ENCODE measurements around the gene AGBL1. TPM values are rescaled to one million over a fixed set of nuclear protein-coding genes. Genes with fewer than 3 reads are reported as not detected.

The AGBL1 gene
- polyA plus RNA-seq, 1 experiment: not detected

GRCh38 chr15:86839502-86839901 is 759.8 kb downstream of the AGBL1 start:
- CTCF ChIA-PET: no interaction called here
- TF ChIP-seq CTCF (IDR thresholded peaks at IDR 0.05; ENCODE audit: low read depth, low read length): no peak
- H3K27ac ChIP-seq (ENCODE audit: low read depth, low read length): no peak overlapping the region
- POLR2A ChIA-PET: no interaction called here
- peaks cover 4% of the 10 kb centered on the region; the same call in 1 of the 2 replicates for H3K9me3 ChIP-seq (ENCODE audit: control insufficient read depth, insufficient read depth, low read length)
- no peak for DNase-seq (ENCODE audit: low read depth, low spot score)
- no peak overlapping the region for H3K4me3 ChIP-seq (ENCODE audit: low read depth, low read length)
- H3K27me3 ChIP-seq (ENCODE audit: control insufficient read depth, insufficient read depth, low read length): no peaks in the 10 kb centered on the region

DNA sequence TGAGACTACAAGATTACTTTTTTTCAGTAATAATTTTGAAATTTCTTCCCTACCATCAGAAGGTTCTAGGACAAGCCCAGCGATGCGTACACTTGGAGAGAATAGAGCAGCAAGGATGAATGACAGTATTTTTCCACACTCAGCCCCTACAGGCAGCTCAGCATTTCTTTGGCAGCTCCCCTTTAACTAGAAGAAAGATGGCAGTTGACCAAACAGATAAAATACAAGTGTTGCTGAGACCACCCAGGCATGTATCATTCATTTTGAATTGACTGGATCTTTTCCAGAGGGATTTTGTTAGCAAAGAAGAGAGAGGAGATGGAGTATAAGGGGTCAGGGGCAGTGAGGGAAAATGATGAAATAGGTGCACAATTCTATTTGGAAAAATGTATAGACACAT is 761.3 kb downstream of the AGBL1 start:
- no peak overlapping the region for H3K4me3 ChIP-seq (ENCODE audit: low read depth, low read length)
- CTCF ChIA-PET: interaction anchor here (0.6 kb wide), 1 partner anchor 54 kb away, joined by 3 read pairs; no protein-coding TSS in a partner anchor
- POLR2A ChIA-PET: no interaction called here

GRCh38 chr15:86842199-86842598 is 762.5 kb downstream of the AGBL1 start:
- CTCF ChIA-PET: no interaction called here
- DNase-seq (ENCODE audit: low read depth, low spot score): no peak

More for the DNA sequence above, 761.3 kb downstream of the AGBL1 start:
- Histone ChIP-seq H3K9me3 (ENCODE audit: control insufficient read depth, insufficient read depth, low read length) (peaks cover 4% of the 10 kb centered on the region; the same call in 1 of the 2 replicates), H3K27me3 (ENCODE audit: control insufficient read depth, insufficient read depth, low read length) (no peaks in the 10 kb centered on the region), H3K27ac (ENCODE audit: low read depth, low read length) (no peak overlapping the region)
- no peak for DNase-seq (ENCODE audit: low read depth, low spot score)
- no peak for TF ChIP-seq CTCF (IDR thresholded peaks at IDR 0.05; ENCODE audit: low read depth, low read length)

GRCh38 chr15:86846036-86846435 is 766.4 kb downstream of the AGBL1 start:
- no peaks in the 10 kb centered on the region; the same call in 1 of the 2 replicates for H3K9me3 ChIP-seq (ENCODE audit: control insufficient read depth, insufficient read depth, low read length)
- TF ChIP-seq CTCF (IDR thresholded peaks at IDR 0.05; ENCODE audit: low read depth, low read length): no peak
- POLR2A ChIA-PET: no interaction called here

More at GRCh38 chr15:86842199-86842598, 762.5 kb downstream of the AGBL1 start:
- H3K4me3 ChIP-seq (ENCODE audit: low read depth, low read length): no peak overlapping the region
- POLR2A ChIA-PET: interaction anchor here (0.7 kb wide), 1 partner anchor 56 kb away, joined by 5 read pairs; no protein-coding TSS in a partner anchor
- no peak for TF ChIP-seq CTCF (IDR thresholded peaks at IDR 0.05; ENCODE audit: low read depth, low read length)
- no peak overlapping the region for H3K27ac ChIP-seq (ENCODE audit: low read depth, low read length)
- H3K27me3 ChIP-seq (ENCODE audit: control insufficient read depth, insufficient read depth, low read length): no peaks in the 10 kb centered on the region
- peaks cover 4% of the 10 kb centered on the region; the same call in 1 of the 2 replicates for H3K9me3 ChIP-seq (ENCODE audit: control insufficient read depth, insufficient read depth, low read length)

GRCh38 chr15:86849136-86849535 is 769.5 kb downstream of the AGBL1 start:
- H3K27me3 ChIP-seq (ENCODE audit: control insufficient read depth, insufficient read depth, low read length): no peaks in the 10 kb centered on the region
- TF ChIP-seq CTCF (IDR thresholded peaks at IDR 0.05; ENCODE audit: low read depth, low read length): no peak
- ChIA-PET POLR2A (interaction anchor here (0.9 kb wide), 1 partner anchor 204 kb away, joined by 3 read pairs; no protein-coding TSS in a partner anchor), CTCF (no interaction called here)
- no peak overlapping the region for H3K4me3 ChIP-seq (ENCODE audit: low read depth, low read length)
- no peak for DNase-seq (ENCODE audit: low read depth, low spot score)
- 0 out of 2 replicates have a peak, but pooled peaks cover 3% of the 10 kb centered on the region for H3K9me3 ChIP-seq (ENCODE audit: control insufficient read depth, insufficient read depth, low read length)
- no peak overlapping the region for H3K27ac ChIP-seq (ENCODE audit: low read depth, low read length)

More at GRCh38 chr15:86846036-86846435, 766.4 kb downstream of the AGBL1 start:
- DNase-seq (ENCODE audit: low read depth, low spot score): no peak
- H3K27ac ChIP-seq (ENCODE audit: low read depth, low read length): no peak overlapping the region
- CTCF ChIA-PET: no interaction called here
- H3K4me3 ChIP-seq (ENCODE audit: low read depth, low read length): no peak overlapping the region
- no peaks in the 10 kb centered on the region for H3K27me3 ChIP-seq (ENCODE audit: control insufficient read depth, insufficient read depth, low read length)
